Subcutaneous adipose tissue (tissue), 4 donors: ENCODE measurements around the gene MTRF1L. TPM values are rescaled to one million over a fixed set of nuclear protein-coding genes. Genes with fewer than 3 reads are reported as not detected.

Experiments
- CTCF ChIP-seq: fragments of 450-650 bp; IDR thresholded peaks from one replicate; pipeline ENCODE4 v1.5.1; 2016; ENCODE audit warnings: low read depth, mild to moderate bottlenecking, control low read depth, antibody characterized with exemption, moderate library complexity
- total RNA-seq, 4 donors: library from RNA; depleted of rRNA; stranded (reverse); fragments of >200 nt; gene quantifications; one replicate each; pipeline ENCODE4 v1.1.0, GENCODE V29; 2016

Gene MTRF1L
- total RNA-seq, 4 donors from 2014 or later, result 17.2 to 45.5 (median 18.4) TPM

- TF ChIP-seq CTCF, result no peak
Observed at GRCh38 chr6:152978058-152978457, 24.5 kb downstream of the MTRF1L start.

GRCh38 chr6:152977556-152977955, 25.0 kb downstream of the MTRF1L start:
- no peak for TF ChIP-seq CTCF

GRCh38 chr6:152976749-152977148, 25.8 kb downstream of the MTRF1L start:
- TF ChIP-seq CTCF, result no peak

- TF ChIP-seq CTCF, result no peak
Observed at GRCh38 chr6:152975204-152975915, 27.1 kb downstream of the MTRF1L start.

- no peak for TF ChIP-seq CTCF
Observed at GRCh38 chr6:152973916-152974315, 28.6 kb downstream of the MTRF1L start.

GRCh38 chr6:152969688-152970418, 32.7 kb downstream of the MTRF1L start:
- TF ChIP-seq CTCF, result no peak

- no peak for TF ChIP-seq CTCF
Observed at GRCh38 chr6:152959333-152959732, 43.2 kb downstream of the MTRF1L start.
